ENCODE measurements around the gene PEX26. TPM values are rescaled to one million over a fixed set of nuclear protein-coding genes. Genes with fewer than 3 reads are reported as not detected.
"Not testable (repeated sequence)": the region's sequence is repeated elsewhere in the genome, so short reads cannot be mapped to it uniquely, and the experiment has no call there.

The PEX26 gene
- total RNA-seq, 2 experiments from 2014 or later = 44.4 TPM

- no peak for DNase-seq
- Mint-ChIP-seq H3K36me3 (ENCODE audit: low read depth) (peaks cover 54% of the 10 kb centered on the region), H3K4me1 (ENCODE audit: low read depth) (peaks cover 7% of the 10 kb centered on the region), H3K27ac (no peak overlapping the region), H3K9me3 (ENCODE audit: insufficient read depth) (no peaks in the 10 kb centered on the region), H3K27me3 (ENCODE audit: low read depth) (no peaks in the 10 kb centered on the region), H3K4me3 (no peak overlapping the region)
- POLR2A ChIA-PET = no interaction called here
- no peak for ATAC-seq
- CTCF ChIA-PET = interaction anchor here (1.5 kb wide), 1 partner anchor 305 kb away, joined by 3 read pairs; no protein-coding TSS in a partner anchor
Measured at GRCh38 chr22:18090286-18090685, 12.5 kb downstream of the PEX26 start.

GRCh38 chr22:18091478-18091877 is 13.7 kb downstream of the PEX26 start:
- DNase-seq = no peak
- POLR2A ChIA-PET = interaction anchor here (0.6 to 1.8 kb wide), 2 partner anchors 11 to 26 kb away, joined by 3 to 6 read pairs; no protein-coding TSS in a partner anchor
- Mint-ChIP-seq H3K4me3 (no peak overlapping the region), H3K36me3 (ENCODE audit: low read depth) (peaks cover 56% of the 10 kb centered on the region), H3K27ac (no peak overlapping the region), H3K4me1 (ENCODE audit: low read depth) (peaks cover 7% of the 10 kb centered on the region), H3K27me3 (ENCODE audit: low read depth) (no peaks in the 10 kb centered on the region), H3K9me3 (ENCODE audit: insufficient read depth) (no peaks in the 10 kb centered on the region)
- no peak for ATAC-seq
- CTCF ChIA-PET = no interaction called here

GRCh38 chr22:18091916-18092526 is 14.2 kb downstream of the PEX26 start:
- DNase-seq (no peak), ATAC-seq (no peak)
- ChIA-PET CTCF (no interaction called here), POLR2A (interaction anchor here (0.6 to 1.8 kb wide), 2 partner anchors 12 to 25 kb away, joined by 3 to 6 read pairs; no protein-coding TSS in a partner anchor)
- H3K4me1 Mint-ChIP-seq (ENCODE audit: low read depth) = peaks cover 7% of the 10 kb centered on the region
- H3K36me3 Mint-ChIP-seq (ENCODE audit: low read depth) = peaks cover 59% of the 10 kb centered on the region
- H3K4me3 Mint-ChIP-seq = no peak overlapping the region
- no peaks in the 10 kb centered on the region for H3K9me3 Mint-ChIP-seq (ENCODE audit: insufficient read depth)
- H3K27ac Mint-ChIP-seq = peak overlapping the region; percentile 63
- no peaks in the 10 kb centered on the region for H3K27me3 Mint-ChIP-seq (ENCODE audit: low read depth)

GRCh38 chr22:18093661-18094060 is 15.9 kb downstream of the PEX26 start:
- peaks cover 48% of the 10 kb centered on the region for H3K36me3 Mint-ChIP-seq (ENCODE audit: low read depth)

DNA sequence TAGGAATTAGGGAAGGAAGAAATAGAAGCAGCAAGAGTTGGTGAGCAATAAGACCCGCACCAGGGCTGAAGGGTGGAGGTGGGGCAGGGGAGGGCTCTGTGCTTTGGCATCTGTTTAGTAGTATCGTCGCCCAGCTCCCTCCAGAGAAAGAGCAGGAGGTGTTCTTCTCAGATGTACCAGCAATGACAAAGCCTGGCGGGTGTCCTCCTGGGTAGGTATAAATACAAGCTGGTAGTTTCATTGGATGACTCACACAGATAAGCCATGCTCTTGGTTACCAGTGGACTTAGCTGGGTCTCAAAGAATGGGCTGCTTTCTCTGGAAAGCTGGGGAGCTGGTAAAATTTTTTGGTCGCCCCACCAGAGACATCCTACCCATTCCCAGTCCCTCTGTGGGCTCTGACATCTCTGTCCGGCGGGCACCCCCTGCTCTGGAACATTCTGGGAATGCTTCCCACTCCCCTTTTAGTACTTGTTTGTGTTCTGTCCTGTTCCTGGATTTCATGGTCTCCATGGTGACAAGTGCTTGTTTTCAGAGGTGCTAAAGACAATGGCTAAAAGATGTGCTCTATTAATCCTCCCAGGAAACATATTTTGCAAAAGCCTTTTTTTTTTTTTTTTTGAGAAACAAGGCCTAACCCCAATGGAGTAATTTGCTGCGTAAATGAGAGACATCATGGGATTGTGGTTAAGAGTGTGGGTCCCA is 17.5 kb downstream of the PEX26 start:
- POLR2A ChIA-PET = no interaction called here
- no peaks in the 10 kb centered on the region for H3K27me3 Mint-ChIP-seq (ENCODE audit: low read depth)
- no peak overlapping the region for H3K4me3 Mint-ChIP-seq
- no peak overlapping the region for H3K27ac Mint-ChIP-seq
- no peaks in the 10 kb centered on the region for H3K9me3 Mint-ChIP-seq (ENCODE audit: insufficient read depth)
- peaks cover 4% of the 10 kb centered on the region for H3K4me1 Mint-ChIP-seq (ENCODE audit: low read depth)
- H3K36me3 Mint-ChIP-seq (ENCODE audit: low read depth) = peaks cover 41% of the 10 kb centered on the region
- no peak for DNase-seq
- CTCF ChIA-PET = no interaction called here
- no peak for ATAC-seq

More at GRCh38 chr22:18093661-18094060, 15.9 kb downstream of the PEX26 start:
- Mint-ChIP-seq H3K4me1 (ENCODE audit: low read depth) (peaks cover 7% of the 10 kb centered on the region), H3K27me3 (ENCODE audit: low read depth) (no peaks in the 10 kb centered on the region), H3K9me3 (ENCODE audit: insufficient read depth) (no peaks in the 10 kb centered on the region), H3K27ac (no peak overlapping the region), H3K4me3 (no peak overlapping the region)
- DNase-seq = no peak
- ATAC-seq = no peak
- ChIA-PET POLR2A (no interaction called here), CTCF (interaction anchor here (0.8 kb wide), 1 partner anchor 16 kb away, joined by 4 read pairs; the partner anchor contains the start of gene PEX26)

- no peaks in the 10 kb centered on the region for H3K27me3 Mint-ChIP-seq (ENCODE audit: low read depth)
- peaks cover 2% of the 10 kb centered on the region for H3K4me1 Mint-ChIP-seq (ENCODE audit: low read depth)
- H3K36me3 Mint-ChIP-seq (ENCODE audit: low read depth) = peaks cover 34% of the 10 kb centered on the region
- POLR2A ChIA-PET = no interaction called here
- H3K9me3 Mint-ChIP-seq (ENCODE audit: insufficient read depth) = no peaks in the 10 kb centered on the region
- CTCF ChIA-PET = no interaction called here
- no peak overlapping the region for H3K4me3 Mint-ChIP-seq
- ATAC-seq (no peak), DNase-seq (no peak)
- H3K27ac Mint-ChIP-seq = no peak overlapping the region
Measured at GRCh38 chr22:18096823-18097222, 19.0 kb downstream of the PEX26 start.

DNA sequence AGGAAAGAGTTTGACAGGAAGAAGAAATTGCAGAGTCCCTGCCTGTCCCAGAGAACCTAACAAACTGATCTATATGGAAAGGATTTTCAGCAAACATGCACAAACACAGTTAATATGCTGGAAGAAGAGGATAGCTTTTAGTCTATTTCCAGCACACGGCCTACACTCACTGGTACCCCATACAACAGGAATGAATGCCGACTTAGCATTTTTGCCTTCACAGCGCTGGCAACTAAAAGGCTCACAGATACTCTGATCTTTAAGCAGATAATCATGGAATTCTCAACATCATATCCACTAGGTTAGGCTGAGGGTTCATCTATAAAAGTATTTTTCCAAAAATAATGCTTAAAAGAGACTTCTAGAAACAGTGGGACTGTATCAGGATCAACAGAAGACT is 23.0 kb downstream of the PEX26 start:
- ATAC-seq (no peak), DNase-seq (no peak)
- Mint-ChIP-seq H3K9me3 (ENCODE audit: insufficient read depth) (peaks cover 4% of the 10 kb centered on the region), H3K27me3 (ENCODE audit: low read depth) (no peaks in the 10 kb centered on the region), H3K27ac (no peak overlapping the region), H3K36me3 (ENCODE audit: low read depth) (peaks cover 29% of the 10 kb centered on the region), H3K4me1 (ENCODE audit: low read depth) (peaks cover under 1% of the 10 kb centered on the region), H3K4me3 (no peak overlapping the region)
- ChIA-PET CTCF (no interaction called here), POLR2A (interaction anchor here (0.7 kb wide), 1 partner anchor 22 kb away, joined by 4 read pairs; no protein-coding TSS in a partner anchor)

DNA sequence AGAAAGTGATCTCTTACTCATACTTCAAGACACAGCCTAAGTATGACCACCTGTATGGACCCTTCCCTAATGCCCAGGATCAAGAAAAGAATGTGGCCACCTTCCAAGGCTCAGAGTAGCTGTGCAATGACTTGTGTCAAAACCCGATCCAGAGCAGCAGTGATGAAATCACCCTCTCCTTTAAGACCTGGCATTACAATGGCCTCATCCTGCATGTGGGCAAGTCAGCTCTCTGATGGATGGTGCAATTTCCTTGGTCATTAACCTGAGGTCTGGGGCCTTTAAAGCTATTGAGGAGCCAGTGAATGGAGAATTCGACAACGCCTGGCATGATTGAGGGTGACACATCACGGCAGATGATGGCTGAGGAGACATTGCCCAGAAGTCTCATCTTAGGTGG is 23.7 kb downstream of the PEX26 start:
- peaks cover 3% of the 10 kb centered on the region for H3K4me1 Mint-ChIP-seq (ENCODE audit: low read depth)
- no peak for ATAC-seq
- peaks cover 7% of the 10 kb centered on the region for H3K9me3 Mint-ChIP-seq (ENCODE audit: insufficient read depth)
- H3K27ac Mint-ChIP-seq = peak overlapping the region; percentile 5
- ChIA-PET POLR2A (no interaction called here), CTCF (no interaction called here)
- no peaks in the 10 kb centered on the region for H3K27me3 Mint-ChIP-seq (ENCODE audit: low read depth)
- peaks cover 29% of the 10 kb centered on the region for H3K36me3 Mint-ChIP-seq (ENCODE audit: low read depth)
- DNase-seq = no peak
- H3K4me3 Mint-ChIP-seq = no peak overlapping the region

- POLR2A ChIA-PET = no interaction called here
- H3K27ac Mint-ChIP-seq = no peak overlapping the region
- H3K4me1 Mint-ChIP-seq (ENCODE audit: low read depth) = peaks cover 3% of the 10 kb centered on the region
- CTCF ChIA-PET = no interaction called here
- DNase-seq (no peak), ATAC-seq (no peak)
- peaks cover 7% of the 10 kb centered on the region for H3K9me3 Mint-ChIP-seq (ENCODE audit: insufficient read depth)
- peaks cover 31% of the 10 kb centered on the region for H3K36me3 Mint-ChIP-seq (ENCODE audit: low read depth)
- H3K4me3 Mint-ChIP-seq = no peak overlapping the region
- H3K27me3 Mint-ChIP-seq (ENCODE audit: low read depth) = no peaks in the 10 kb centered on the region
Measured at GRCh38 chr22:18103527-18104269, 25.9 kb downstream of the PEX26 start.

DNA sequence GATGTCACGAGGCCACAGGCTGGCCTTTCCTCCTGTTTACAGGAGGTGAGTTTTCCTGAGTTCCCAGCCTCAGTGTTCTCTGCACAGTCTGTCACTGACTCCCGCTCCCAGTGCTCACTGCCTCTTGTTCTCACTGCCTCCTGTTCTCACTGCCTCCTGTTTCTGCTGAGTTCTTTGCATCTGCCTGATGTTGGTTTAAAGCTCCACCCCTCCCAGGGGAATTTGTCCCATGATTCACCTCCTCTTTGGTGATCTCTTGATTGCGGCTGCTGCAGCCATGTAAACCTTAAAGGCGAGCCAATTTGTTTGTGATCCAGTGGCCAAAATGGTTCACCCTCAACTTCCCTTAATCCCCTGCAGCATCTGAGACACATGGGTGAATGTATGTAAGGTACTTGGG is 26.8 kb downstream of the PEX26 start:
- Mint-ChIP-seq H3K9me3 (ENCODE audit: insufficient read depth) (peaks cover 7% of the 10 kb centered on the region), H3K36me3 (ENCODE audit: low read depth) (peaks cover 28% of the 10 kb centered on the region), H3K4me3 (no peak overlapping the region), H3K27me3 (ENCODE audit: low read depth) (peaks cover 3% of the 10 kb centered on the region), H3K4me1 (ENCODE audit: low read depth) (peaks cover 5% of the 10 kb centered on the region), H3K27ac (no peak overlapping the region)
- POLR2A ChIA-PET = no interaction called here
- ATAC-seq = no peak
- no peak for DNase-seq
- CTCF ChIA-PET = interaction anchor here (1.9 kb wide), 1 partner anchor 28 kb away, joined by 4 read pairs; no protein-coding TSS in a partner anchor

DNA sequence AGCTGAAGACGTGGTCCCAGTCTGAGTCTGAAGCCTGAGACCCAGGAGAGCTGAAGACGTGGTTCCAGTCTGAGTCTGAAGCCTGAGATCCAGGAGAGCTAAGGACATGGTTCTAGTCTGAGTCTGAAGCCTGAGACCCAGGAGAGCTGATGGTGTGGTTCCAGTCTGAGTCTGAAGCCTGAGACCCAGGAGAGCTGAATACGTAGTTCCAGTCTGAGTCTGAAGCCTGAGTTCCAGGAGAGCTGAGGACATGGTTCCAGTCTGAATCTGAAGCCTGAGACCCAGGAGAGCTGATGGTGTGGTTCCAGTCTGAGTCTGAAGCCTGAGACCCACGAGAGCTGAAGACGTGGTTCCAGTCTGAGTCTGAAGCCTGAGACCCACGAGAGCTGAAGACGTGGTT is 28.2 kb downstream of the PEX26 start:
- POLR2A ChIA-PET; H3K4me3 Mint-ChIP-seq; H3K27ac Mint-ChIP-seq; H3K9me3 Mint-ChIP-seq (ENCODE audit: insufficient read depth); DNase-seq; ATAC-seq: not testable (repeated sequence)
- H3K36me3 Mint-ChIP-seq (ENCODE audit: low read depth) = peaks cover 28% of the 10 kb centered on the region
- CTCF ChIA-PET = interaction anchor here (1.2 to 1.9 kb wide), 2 partner anchors 29 to 32 kb away, joined by 3 to 4 read pairs; no protein-coding TSS in a partner anchor
- H3K4me1 Mint-ChIP-seq (ENCODE audit: low read depth) = peaks cover 16% of the 10 kb centered on the region
- H3K27me3 Mint-ChIP-seq (ENCODE audit: low read depth) = peaks cover 12% of the 10 kb centered on the region
